HG02798 (cell line): ENCODE results near the gene UBASH3B.

Experiments
- ATAC-seq: cut with Tn5 transposase; IDR thresholded peaks from one replicate; pipeline ENCODE4 v1.9.1; 2021; ENCODE audit warnings: mild to moderate bottlenecking; ENCODE audit not compliant: unreplicated experiment, poor library complexity

Gene UBASH3B

DNA sequence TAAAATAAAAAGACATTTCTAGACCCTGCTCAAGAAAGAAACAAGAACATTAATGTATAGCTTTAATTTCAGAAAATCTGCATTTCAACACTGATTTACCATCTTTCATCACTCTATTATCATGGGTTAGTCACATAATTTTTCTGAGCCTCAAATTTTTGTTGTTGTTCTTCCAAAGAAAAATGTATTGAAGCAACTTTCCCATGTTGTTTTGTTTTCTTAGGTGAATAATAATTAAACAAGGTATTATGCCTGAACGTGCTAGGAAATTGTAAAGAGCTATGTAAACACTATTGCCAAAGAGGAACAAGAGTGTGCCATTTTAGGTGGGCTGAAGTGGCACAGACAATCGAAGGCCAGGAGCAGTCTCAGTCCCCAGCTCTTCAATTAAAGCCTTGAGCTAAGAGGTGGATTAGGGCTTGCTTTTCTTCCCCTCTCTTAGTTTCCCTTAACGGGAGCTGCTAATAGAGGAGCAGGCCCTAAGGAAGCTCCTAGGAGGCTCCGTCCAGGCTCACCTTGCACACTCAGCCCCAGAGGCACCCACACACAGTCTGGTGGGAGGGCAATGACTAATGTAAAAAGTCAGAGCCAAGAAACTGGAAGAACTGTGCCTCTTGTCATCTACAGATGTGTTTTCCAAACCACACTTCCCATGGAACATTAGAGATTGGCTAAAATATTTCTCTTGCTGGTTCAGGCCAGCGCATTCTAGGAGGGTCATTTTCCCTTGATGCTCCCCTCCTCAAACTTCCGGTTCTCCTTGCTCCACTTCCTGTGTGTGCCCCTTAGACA is 8.8 kb upstream of the UBASH3B start:
- ATAC-seq = no peak

DNA sequence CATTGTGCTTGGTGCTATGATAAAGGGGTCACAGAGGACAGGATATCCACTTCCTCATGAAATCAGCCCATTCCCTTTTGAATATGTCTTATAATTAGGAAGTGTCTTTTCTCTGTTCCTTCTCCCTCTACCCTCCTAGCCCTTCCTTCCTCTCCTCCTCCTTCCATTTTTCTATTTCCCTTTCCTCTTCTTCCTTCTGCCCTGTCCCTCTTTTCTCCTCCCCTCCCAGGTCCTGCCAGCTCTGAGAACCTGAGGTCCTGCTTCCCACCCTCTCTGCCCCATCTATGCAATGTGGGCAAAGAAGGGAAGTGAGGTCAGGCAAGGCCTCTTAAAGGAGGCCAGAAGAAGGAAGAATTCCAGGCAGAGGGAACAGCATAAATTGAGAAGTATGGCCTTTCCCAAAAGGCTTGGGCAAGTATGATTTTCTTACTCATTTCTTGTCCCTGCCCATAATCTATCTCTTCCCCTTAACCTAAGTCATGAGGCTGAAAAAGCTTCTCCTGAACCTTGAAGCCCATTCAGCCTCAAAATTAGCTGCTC is 7.7 kb upstream of the UBASH3B start:
- ATAC-seq = no peak

DNA sequence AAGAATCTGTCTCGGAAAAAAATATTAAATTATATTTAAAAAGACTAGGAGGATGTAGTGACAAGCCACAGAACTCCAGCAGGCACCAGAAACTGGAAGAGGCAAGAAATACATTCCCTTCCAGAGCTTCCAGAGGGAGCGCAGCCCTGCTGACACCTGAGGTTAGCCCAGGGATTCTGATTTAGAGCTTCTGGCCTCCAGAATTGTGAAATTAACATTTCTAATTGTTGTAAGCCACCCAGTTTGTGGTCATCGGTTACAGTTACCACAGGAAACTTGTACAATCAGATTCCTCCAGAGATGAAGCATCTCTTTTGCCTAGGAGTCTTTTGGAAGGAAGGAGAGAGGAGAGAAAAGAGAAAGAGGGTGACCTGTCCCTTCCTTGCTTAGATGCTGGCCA is 6.4 kb upstream of the UBASH3B start:
- ATAC-seq = no peak

DNA sequence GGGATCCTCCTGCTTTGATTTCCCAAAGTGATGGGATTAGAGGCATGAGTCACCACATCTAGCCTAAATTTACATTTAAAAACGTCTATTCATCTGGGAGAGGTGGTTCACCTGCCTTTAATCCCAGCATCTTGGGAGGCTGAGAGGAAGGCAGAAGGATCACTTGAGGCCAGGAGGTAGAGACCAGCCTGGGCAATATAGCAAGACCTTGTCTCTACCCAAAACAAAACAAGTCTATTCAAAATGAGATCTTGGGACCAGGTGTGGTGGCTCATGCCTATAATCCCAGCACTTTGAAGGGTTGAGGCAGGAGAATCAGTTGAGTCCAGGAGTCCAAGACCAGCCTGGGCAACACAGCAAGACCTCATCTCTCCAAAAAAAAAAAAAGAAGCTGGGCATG is 4.9 kb upstream of the UBASH3B start:
- no peak for ATAC-seq

DNA sequence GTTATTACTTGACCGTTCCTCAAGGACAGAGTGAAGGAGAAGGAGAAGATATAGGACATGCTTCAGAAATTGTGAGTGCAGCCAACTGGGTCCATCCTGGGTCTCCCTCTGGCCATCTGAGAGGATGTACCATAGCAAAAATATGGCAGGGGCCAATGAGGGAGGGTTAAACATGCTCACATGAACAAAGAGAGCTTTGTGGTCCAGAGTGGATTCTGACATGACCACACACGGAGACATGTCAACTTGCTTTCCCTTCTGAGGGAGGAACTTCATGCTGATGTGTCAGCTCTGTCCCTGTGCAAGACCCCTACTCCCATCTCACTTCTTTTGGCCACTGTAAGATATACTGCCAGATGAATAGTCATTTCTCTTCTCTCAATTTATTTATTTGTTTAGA is 3.0 kb upstream of the UBASH3B start:
- no peak for ATAC-seq

DNA sequence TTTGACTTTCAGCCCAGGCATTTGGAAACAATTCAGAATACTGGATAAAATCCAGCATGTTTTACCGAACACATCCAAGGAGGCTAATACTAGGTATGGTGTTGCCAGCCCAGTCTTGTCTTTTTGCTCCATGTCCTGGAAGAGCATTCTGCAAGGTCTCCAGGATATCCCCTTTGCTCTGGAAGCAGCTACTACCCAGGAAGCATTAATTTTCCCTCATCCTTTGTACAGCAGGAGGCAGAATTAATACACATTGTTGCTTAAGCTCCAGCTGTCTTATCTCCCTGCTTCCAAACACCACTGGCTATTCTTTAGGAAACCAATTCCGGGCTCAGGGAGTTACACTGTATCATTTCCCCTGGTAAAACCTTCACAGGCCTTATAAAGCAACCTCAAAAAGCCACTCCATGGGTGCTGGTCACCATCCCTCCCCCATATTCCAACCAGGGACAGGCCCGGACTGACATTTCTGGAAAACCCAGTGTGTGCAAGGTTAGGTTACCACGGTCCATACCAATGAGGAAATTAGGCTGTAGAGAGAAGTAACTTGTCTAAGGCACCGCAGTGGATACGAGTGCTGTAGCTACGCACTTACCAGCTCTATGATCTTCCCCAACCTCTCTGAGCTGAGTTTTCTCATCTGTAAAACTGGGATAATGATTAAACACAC is 1.5 kb upstream of the UBASH3B start:
- no peak for ATAC-seq

DNA sequence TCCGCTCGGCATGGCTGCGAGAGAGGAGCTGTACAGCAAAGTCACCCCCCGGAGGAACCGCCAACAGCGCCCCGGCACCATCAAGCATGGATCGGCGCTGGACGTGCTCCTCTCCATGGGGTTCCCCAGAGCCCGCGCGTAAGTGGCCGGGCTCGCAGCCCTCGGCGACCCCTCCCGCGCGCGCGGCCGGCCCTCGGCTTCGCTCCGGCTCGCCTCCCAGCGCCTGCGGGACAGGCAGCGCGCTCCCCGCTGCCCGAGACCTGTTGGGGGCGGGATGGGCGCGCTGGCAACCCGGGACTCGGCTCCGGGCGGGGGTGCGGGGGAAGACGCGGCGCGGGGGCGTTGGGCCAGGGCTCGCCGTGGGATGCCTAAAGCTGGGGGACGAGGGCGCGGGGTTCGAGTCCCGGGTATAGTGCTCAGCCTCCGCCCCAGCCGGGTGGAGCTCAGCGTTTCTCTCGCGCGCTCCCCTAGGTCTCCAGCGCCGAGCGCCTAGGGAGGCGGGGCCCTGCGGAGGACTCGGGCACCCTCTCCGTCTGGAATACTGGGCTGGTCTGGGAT is 630 bp downstream of the UBASH3B start:
- peak; percentile 48 for ATAC-seq

DNA sequence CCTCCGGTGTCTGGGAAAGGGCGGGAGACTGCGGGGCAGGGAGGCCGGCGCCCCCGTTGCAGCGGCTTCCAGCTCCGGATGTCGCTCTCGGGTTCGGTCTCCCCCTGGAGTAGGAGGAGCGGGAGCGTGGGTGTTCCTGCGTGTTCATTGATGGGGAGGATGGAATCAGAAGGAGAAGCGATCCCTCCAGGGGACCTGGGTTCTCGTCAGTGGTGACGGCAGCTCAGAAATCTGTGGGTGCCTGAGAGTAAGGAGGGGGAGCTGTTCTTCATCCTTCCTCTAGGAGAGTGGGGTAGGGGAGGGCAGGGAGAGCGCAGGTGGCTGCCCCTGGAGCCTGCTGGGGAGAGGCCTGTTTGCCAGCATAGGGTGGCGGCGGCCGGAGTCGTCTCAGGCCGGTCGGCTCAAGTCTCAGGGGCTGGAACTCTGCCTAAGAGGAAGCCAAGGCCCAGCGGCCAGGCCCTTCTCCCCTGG is 1.1 kb downstream of the UBASH3B start:
- ATAC-seq = no peak

DNA sequence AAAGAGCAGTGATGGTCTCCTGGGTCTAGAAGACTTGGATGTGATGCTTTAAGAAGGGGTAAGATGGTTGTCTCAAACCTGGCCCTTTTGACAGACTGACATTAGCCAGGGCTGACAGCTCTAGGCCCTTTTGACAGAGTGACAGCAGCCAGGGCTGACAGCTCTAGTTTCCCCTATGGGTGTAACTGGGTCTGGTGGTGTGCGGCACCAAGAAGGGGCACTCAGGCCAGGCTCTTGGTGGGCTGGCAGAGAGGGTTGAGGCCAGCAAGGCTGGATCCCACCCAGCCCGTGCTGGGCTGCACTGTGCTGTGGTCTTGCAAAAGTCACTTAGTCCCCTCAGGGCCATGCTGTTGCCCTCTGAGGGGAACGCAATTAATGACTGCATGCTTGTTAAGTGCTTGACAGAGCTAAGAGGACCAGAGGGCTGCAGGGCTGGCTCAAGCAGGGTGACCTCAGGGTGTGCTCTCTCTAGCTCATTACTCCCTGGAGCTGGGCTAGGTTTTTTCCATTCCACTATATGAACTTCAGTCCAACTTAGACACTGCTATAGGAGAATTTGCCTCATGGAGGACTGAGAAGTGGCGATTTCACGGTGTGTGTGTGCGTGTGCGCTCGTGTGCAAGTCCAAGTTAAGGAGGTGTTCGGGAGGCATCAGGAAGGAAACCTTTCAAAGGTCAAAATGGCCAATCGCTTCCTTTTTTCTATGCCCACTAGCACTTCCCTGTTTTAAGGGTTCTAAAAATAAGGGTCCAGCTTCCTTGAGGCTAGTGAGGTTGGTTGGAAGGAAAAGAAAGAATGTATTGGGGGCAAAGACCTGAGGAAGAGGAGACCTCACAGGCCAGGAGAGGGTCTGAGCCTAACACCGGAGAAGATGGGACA is 4.4 kb downstream of the UBASH3B start:
- ATAC-seq = no peak

DNA sequence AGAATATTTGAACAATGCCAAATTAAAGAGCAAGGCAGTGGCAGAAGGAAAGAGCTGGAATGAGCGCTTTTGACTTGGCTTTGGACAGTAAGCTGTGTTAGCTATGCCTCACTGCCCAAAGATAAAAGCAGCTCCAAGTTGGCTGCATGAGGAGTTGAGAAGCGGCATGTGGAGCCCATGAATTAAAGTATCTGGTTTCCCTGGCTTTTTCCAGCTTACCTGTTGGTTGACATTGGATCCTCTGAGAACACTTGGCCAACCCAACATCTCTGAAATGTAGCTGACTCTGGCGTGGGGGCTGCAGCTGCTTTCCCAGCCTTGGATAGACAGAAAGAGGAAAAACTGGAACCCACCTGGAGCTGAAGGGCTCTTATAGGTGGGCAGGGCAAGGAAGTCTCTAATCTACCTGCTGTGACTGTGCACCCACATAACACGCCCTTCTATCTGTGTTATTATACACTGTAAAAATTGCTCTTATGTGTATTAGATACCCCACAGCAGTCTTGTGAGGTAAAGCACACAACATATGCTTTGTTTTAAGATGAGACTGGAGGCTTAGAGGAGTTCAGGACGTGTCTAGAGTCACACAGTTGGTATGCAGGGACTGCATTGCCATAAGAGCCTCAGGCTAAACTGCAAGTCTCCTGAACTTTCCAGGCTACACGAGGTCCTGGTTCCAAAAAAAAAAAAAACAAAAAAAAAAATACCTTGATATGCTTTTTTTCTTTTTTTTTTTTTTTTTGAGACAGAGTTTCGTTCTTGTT is 5.8 kb downstream of the UBASH3B start:
- no peak for ATAC-seq

DNA sequence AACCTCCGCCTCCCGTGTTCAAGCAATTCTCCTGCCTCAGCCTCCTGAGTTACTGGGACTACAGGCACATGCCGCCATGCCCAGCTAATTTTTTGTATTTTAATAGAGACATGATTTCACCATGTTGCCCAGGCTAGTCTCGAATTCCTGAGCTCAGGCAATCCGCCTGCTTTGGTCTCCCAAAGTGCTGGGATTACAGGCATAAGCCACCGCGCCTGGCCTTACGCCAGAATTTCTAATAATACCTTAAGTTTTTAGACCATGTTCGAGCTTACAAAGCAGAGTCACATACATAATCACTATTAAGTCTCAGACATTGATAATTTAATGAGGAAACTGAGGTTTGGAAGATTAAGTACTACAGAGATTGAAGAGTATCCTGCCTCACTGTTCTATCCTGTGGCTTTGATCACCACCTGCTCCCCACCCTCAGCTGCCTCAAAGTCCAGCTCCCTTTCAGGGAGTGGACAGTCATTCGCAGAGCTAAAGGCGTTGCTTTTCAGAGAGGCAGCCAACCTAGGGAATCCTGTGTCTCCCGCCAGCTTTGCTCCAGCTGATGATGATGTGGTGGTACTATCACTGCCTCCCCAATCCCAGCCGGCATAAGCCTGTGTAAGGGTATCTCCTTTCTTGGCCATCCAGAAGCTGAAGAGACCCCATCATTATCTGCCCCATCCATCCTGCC is 7.7 kb downstream of the UBASH3B start:
- no peak for ATAC-seq

DNA sequence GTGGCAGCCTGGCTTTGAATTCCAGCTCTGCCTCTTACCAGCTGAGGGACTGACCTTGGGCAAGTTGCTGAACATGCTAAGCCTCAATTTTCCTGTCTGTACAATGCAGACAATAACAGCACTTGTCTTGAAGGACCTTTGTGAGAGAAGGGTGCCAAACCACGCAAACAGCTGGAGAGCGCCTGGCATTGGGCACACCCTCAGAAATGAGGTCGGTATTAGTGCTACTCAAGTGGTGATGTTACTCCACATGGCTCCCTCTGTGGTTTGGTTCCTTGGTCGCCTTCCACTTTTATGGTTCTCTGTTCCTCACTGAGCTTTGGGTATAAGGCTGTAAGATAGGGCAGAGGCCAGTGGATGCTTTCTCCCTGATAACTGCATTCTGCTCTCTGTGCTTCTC is 8.2 kb downstream of the UBASH3B start:
- no peak for ATAC-seq

DNA sequence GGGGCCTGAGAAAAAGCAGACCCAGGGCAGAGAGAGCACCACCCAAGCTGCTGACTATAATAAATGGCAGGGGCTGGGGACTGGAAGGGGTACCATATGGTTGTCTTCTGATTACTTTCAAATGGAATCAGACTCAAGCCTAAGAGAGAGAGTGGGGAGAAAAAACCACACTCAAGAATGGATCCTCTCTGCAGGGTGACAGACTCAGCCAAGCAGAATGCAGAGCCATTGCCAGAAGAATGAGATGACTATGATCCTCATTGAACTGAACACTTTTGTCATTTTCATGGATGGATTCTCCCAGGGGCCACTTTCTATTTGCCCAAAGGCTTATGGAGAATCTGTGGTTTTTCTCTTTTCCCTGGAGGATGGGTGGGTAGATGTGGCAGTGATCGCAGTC is 8.7 kb downstream of the UBASH3B start:
- no peak for ATAC-seq

DNA sequence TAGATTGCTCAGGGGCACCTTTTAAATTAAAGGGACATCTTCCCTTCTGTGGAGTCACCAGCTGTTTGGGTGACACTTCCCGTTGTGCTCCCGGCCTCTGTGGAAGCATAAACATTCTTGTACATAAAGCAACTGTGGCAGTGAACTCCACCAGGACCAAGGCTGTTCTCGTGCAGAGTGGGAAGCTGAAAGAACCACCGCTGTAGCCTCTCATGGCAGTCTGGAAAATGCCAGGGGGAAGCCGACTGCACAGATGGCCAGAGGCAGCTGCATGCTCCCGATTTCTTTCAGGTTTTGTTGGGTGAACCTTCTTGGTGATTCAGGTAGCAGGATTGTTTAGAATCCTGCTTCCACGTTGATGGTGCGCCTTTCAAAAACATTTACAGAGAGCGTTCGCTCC is 10.3 kb downstream of the UBASH3B start:
- ATAC-seq = no peak

DNA sequence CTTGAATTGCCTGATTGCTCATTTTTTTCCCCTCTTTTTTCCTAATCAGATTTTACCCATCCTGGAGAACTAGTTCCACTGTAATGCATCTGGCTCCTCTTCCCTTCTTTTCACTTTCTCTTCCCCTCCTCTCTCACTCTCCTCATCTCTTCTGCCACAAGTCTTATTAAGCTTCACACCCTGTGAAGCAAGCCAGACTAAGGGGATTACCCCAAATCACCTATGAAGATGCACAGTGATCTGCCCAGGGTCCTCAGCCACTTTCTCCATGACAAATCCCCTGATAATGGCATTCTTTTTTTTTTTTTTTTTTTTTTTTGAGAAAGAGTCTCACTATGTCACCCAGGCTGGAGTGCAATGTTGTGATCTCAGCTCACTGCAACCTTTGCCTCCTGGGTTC is 11.2 kb downstream of the UBASH3B start:
- no peak for ATAC-seq

DNA sequence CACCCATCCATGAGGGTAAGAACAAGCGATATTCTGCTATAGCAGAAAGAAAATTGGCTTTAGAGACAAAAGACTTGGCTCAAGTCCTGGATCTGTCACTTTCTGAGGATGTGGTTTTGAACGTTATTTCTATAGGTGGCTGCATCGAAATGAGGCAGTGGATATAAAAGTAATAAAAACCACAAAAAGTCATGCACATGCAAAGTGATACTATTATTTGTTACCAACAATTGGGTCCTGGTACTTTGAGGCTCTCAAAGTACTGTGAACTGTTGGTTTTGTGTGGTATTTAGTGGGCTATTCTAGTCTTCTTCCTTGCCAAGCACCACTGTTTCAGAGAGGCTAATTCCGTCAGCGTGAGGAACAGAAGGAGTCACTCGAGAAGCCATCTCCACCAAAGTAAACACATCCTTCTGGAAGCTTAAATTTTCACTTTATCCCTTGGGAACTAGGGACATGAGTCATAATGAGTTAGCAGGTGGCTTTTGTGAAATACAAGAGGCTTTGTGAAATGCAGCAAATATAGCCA is 13.1 kb downstream of the UBASH3B start:
- no peak for ATAC-seq

DNA sequence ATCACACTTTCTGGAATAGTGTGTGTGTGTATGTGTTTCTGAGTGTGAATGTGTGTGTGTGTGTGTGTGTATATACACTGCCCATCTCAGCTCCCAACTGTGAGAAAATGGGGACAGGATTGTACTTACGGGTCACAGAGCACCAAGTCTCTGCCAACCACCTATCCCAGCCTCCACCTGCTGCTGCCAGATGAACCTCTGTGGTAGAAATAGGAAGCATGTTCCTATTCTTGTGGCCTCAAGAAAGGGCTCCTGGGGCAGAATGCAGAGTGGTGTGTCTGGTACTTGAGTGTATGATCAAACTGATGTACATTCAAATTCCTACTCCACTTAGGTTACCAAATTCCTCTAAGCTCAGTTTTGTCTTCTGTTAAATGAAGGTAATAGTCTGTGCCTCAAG is 14.6 kb downstream of the UBASH3B start:
- ATAC-seq = no peak

DNA sequence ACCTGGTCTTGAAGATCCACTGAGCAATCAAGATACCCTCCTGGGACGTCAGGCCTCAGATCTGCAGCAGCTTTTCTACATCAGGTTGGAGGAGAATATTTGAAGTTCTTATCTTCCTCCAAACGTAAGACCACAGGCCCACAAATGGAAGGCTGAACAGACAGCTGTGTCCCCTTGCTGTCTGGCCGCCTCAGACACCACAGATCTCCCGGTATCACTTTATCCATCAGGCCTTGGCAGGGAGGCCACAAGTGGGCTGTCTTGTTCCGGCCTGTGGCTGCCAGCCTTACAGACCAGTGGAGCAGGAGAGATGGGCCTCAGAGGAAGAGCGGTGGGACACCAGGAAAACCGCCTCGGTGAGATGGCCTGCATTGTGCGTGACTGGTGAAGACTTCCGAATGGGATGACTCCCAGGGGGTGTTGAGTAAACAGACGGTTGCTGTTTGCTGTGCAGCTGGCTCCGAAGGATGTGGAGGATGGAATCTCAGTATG is 15.9 kb downstream of the UBASH3B start:
- ATAC-seq = no peak

DNA sequence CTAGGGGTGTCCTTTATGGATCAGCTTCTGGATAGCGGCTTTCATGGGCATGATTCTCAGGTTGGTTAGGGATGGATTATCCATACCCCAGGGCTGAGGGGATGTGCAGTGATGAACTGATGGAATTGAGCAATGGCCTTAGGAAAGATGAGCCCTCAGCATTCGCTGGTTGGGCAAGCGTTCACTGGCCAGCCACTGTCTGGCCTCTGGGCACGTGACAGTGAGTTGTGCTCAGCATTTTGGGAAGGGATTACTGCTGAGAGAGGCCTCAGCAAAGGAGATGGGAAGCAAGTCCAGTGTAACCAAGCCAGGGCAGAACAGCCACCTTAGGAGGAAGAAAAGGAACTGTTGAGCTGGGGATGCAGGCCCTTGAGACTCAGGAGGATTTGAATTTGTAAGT is 17.4 kb downstream of the UBASH3B start:
- ATAC-seq = no peak
